HG03469 (cell line): ENCODE results near the gene TMEM129.
"Not testable (repeated sequence)": the region's sequence is repeated elsewhere in the genome, so short reads cannot be mapped to it uniquely, and the experiment has no call there.

ENCODE experiments used
- ATAC-seq: cut with Tn5 transposase; IDR thresholded peaks from one replicate; pipeline ENCODE4 v1.9.1; 2021; ENCODE audit warnings: mild to moderate bottlenecking, moderate library complexity, moderate number of reproducible peaks; ENCODE audit not compliant: unreplicated experiment

Gene TMEM129

DNA sequence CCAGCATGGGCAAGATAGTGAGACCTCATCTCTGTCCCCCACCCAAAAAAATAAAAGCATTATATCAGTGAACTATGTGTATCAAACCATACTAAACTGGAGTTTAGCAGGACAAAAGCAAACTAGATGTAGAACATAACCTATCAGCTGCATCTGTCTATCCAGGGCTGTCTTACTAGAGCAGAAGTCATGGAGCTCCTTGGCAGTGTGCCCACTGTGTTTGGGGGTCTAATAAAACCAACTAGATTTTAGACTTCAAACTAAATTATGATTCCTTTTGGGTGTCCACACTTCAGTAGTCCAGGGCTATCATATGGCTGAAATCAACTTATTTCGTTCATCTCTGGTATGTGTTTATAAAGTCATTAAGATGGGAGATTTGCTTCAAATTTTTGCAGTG, 17.3 kb downstream of the TMEM129 start:
- ATAC-seq, result no peak

DNA sequence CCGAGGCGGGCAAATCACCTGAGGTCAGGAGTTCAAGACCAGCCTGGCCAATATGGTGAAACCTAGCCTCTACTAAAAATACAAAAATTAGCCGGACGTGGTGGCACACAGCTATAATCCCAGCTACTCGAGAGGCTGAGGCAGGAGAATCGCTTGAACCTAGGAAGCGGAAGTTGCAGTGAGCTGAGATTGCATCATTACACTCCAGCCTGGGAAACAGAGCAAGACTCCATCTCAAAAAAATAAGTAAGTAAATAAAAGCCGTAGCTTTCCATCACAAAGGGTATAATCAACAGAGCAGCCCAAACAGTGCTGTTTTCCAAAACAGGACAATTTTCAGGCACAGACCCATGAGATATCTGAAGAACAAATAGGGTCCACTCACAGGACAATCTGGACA, 19.5 kb downstream of the TMEM129 start:
- not testable (repeated sequence) for ATAC-seq

DNA sequence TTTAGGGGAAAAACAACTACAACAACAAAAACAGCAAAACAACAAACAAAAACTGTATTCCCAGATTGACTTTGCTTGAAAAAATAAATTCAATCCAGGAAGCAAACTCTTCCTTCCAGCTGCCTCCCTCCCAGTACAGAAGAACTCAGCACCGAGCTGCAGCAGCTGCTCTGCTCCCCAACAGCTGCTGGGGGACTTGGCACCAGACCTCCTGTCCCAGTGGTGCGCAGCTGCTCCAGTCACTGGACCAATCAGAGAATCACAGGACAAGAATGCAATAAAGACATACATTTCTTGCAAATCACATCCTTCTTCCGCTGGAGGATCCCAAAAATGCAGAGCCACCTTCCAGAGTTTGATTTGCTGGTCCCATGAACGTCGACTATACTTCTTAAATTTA, 25.2 kb downstream of the TMEM129 start:
- ATAC-seq, result no peak

DNA sequence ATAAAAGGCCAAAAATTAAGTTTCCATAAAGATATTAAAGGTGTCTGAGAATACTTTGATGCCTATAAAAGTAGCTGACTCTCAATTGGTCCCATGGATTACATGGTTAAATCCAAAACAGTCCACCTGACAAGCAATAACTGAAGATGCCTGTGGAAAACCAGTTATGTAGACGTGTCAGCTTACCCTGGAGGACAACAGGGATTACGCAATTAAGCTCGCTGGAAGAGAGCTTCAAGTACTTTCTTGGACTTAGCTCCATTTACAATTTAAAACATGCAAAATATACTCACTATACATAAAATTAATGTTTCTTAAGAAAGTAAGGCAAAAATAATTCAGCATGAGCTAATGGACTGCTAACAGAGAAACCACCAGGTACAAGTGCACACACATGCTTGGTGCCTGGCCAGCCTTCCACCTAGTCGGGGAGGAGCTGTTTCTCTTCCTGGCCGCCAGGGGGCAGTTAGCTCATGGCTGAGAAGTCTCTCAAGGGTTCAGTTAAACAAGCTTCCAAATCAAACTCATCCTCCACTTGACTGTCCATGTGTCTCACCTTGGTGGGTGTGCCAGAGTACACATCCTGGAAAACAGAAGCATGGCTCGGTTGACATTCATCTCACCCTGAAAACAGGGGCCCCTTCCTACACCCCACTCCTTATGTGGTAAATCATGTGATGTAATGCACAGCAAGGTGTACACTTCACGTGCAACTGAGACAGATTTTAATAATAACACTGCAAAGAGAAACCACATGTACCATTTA, 27.8 kb downstream of the TMEM129 start:
- peak; percentile 65 for ATAC-seq

DNA sequence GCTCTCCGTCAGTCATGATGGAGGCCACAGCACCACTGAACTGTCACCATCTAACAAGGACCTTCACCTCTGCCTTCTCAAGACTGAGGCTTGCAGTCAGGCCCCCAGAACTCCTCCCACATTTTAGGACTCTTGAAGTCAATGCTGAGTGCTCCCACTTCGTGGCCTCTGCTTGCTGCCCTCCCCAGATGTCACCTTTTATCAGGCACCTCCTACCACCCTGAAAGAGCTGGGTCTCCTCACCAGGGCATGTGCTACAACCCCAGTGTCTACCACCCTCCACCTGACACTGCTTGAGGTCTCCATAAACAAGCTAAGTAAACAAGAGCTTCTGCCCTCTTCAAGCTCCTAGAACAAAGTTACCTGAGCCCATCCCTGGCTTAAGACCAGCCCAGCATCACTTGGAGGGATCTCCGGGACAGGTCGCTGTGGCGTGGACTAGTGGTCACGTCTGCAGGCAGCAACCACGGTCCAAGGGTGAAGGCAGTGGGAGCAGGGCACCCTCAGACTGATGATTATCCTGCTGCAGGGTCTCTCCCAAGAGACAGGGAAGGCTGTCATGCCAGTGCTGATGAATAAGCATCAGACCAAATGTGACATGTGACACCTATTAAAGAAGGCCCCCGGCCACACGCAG, 29.3 kb downstream of the TMEM129 start:
- no peak for ATAC-seq

DNA sequence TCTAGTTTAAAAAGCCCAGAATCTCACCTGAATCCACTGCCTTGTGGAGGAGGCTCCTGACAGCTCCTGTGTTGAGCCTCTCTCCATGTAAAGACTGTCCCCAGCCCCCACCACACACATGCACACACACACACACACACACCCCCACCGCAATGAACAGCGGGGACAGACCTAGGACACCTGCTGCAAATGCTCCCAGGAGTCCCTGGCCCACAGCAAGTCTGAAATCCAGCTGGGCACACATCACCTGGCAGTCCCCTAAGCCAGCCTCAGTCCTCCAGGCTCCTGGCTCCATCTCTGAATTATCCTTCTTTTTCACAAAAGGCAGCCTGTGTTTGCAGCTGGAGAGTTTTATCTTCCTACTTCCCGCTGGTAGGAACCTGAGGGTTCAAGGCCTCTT, 30.4 kb downstream of the TMEM129 start:
- ATAC-seq, result no peak

DNA sequence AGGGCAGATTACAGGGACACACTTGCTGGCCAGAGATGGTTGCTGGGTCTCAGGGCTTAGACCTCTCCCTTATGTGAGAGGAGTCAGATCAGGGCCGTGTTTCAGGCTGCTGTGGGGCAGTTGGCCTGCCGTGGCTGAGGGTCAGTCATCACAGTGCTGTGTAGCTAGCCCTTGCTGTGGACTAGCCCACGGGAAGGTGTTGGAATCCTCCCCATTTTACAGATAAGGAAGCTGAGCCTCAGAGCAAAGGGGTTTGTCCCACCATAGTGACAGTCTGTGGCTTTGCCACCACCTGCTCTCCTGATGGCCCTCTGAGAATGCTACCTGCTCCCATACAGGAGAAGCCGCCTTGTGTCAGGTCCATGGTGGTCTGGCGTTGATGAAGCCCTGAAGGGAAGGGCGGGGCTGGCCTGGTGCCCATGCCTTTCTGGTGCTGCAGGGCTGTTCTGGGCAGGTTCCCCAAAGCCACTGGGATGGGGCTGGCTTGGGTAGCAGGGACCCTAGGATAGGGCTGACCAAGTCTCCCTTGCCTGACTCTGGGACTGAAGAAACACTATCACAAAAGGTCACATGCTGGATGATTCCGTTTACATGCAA, 34.6 kb downstream of the TMEM129 start:
- no peak for ATAC-seq

DNA sequence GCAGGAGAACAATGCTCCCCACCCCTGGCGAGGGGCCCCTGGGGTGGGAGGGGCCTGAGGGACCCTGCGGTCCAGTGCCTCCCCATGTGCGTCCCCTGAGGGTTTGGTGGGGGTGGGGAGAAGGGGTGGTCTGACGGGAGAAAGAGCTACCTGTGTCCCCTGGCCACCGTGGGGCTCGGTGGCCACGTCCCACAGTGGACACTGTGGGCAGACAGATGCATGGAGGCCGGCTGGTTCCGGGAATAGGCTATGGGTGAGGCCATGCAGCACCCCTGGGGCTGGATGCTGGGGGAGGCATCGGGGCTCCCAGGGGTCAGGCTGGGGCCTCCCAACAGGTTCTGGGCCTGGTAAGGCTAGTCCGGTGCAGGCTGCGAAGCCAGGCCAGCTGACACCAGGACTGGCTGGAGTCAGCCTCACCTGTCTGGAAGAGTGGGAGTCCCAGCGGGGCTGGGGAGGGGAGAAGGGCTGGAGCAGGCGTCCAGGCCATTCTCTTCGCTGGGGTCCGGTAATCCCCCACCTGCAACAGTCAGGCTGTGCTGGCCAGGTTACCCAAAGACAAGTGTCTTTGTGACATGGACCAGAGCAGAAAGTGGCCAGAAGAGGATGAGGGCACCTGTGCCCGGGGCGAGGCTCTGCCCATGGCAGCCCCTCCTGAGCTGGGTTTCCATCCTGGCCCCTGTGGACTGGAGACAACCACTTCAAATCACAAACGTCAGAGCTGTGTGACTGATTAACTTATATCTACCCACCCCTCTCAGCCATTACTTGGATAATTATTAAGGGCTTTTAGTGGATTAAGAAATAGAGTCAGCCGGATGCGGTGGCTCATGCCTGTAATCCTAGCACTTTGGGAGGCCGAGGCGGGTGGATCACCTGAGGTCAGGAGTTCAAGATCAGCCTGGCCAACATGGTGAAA, 35.6 kb downstream of the TMEM129 start:
- ATAC-seq, result no peak

DNA sequence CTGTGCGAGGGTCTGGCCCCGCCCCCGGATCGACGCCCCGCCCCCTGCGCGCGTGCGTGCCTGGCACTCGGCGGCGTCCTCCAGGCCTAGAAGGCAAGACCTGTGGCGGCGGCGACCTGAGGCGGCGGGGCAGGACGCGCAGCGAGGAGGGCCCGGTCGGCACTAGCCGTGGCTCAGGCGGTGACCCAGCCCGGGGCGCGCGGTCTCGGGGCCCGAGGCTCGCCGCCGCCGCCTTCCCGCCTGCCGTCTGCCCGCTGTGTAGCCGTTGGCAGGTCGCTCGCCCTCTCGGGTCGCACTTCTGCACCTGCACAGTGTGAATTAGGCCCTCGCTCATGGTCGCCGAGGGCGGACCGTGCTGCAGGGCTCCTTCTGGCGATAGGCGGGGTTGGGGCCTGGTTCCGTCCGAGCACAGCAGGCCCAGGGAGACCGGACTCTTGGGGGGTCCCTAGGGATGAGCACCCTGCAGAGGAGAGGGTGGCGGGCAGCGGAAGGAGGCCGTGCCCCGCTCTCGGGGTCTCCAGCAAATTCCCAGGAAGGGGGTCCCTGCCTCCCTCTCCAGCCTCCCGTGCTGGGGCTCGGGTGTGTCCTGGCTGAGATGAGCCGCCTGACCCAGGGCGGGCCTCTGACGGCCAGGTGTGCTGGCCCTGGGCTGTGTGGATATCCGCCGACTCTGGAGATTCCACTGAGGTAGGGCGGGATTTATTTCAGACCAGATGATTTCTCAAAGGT, 36.5 kb downstream of the TMEM129 start:
- ATAC-seq, result peak; percentile 6

DNA sequence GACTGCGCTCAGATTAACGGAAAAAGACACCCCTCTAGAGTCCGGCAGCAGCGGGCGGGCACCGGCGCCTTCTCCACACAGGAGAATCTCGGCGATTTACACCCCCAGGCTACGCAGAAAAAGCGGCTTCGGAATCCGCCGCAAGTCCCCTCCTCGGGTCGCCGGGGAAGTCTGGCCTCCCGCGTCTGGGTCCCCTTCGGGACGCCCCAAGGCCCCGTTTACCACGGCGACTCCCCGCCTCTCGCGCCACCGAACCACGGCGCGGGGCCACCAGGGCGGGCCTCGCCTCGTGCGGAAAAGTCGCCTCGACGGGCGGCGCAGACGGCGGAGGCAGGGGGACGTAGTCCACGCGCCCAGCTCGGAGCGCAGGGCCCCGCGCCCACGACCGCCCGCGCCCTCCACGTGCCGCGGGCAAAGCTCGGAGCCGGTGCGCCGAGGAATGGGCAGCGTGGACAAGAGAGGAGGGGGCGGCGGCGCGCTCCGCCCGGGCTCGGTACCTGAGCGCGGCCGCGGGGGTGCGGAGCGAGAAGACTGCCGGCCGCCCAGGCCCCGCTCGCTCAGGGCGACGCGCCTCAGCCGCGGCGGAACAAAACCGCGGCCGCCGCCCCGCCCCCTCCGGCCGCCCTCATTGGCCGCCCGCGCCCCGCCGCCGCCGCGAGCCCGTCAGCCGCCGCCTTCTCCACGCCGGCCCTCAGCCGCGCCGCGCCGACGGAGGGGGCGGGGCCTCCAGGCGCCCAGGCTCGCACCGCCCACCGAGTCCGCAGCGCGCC, 37.2 kb downstream of the TMEM129 start, which contains the start of gene FAM53A:
FAM53A (minus strand) TSS at position 578 of the 770 bp plus-strand sequence. CDS start 15,572 bp downstream, outside the sequence.
- peak; percentile 59 for ATAC-seq

DNA sequence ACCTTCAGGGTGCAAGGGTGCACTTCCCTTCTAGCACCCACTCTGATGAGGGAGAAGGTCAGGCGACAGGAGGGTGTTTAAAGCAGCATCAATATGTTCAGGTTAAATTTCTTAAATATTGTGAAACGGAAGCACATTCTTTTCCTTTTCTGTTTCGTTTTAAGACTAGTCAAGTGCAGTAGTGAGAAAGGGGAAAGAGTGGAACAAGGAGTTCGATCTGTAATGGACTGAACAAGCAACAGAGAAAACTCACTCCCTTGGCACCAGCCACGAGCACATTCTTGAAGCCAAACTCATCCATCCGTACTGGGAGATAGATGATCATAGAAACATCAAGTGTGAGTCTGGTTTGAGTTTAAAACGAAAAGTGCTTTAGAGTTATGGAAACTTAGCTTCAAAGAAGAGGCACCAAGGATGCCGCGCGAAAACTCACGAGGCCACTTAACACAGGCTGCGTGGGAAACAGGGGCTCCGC, 37.8 kb downstream of the TMEM129 start:
- no peak for ATAC-seq

DNA sequence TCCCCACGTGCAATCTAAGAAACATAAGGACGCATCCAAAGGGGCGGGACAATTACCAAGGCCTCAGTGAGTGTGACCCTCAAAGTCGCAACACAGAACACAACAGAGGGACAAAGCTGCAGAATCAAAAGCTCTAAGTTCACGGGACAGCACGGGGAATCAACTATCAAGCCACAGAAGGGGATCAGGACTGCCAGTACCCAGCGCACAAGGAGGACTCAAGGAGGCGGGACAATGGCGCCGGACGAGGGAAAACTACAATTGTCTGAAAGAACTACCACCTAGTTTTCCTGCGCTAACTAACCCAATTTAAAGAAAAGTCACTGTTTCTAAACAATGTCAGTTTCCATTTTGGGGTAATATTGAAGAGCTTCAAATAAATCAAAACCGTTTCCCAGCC, 38.3 kb downstream of the TMEM129 start:
- ATAC-seq, result no peak

DNA sequence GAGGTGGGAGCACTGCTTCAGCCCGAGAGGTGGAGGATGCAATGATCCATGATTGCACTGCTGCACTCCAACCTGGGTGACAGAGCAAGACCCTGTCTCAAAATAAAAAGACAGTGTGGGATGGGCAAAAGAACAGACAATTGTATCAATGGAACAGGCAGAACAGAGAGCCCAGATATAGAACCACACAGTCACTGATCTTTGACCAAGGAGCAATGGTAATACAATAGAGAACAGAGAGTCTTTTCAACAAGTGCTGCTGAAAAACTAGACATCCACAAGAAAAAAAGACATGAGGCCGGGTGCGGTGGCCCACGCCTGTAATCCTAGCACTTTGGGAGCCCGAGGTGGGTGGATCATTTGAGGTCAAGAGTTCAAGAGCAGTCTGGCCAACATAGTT, 42.9 kb downstream of the TMEM129 start:
- no peak for ATAC-seq

DNA sequence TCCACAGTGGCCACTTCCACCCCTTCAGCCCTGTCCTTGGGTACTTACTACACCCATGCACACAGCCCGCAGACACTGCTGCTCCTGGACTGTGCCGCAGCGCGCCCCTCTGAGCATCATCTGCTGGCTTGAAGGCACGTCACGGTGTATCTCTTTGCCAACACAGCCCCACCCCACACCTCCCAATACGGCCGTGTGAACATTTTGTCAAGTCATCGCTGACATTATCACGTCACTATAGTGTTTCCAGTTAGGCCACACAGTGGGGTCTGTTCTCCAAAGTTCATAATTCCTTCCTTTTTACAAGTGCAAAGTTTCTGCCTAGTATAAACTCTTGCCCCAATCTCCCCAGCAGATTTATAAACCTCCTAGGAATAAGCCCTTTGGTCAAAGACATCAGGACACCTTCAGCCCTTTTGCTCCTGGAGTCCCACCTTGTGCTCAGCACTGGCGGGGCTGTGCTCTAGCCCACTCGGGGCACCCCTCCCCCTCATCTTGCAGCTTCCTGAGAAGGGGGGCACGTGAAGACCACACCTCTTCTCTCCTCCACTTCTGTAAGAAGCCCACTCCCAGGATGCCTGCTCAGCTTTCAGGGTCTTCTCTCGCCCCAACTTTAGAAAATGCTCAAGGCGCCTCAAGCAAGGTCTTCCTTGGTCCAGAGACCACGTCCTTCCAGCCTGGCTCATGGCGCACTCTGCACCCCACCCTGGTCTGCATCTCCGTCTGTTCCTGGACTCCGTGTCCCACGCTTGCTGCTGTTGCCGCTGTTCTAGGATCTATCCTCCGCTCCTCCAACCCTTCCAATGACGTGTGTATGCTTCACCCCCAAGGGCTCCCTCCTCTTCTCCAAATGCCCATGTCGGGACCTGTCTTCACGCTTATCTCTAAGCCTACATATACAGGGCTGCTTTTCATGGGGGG, 44.3 kb downstream of the TMEM129 start:
- no peak for ATAC-seq

DNA sequence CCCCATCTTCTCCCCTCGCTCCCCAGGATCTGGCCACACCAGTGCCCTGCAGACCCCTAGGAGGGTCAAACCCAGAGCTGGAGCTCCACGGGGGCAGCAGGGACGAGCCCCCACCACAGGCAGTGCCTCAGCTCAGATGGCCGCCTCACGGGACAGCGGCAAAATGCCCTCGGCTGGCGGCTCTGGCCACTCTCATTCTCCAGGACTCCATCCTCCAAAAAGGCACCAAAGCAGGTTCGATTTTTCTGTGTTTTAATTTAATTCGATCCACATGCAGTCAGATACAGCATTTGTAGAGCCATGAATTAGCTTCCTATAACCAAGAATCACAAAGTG, 45.4 kb downstream of the TMEM129 start:
- ATAC-seq, result no peak

DNA sequence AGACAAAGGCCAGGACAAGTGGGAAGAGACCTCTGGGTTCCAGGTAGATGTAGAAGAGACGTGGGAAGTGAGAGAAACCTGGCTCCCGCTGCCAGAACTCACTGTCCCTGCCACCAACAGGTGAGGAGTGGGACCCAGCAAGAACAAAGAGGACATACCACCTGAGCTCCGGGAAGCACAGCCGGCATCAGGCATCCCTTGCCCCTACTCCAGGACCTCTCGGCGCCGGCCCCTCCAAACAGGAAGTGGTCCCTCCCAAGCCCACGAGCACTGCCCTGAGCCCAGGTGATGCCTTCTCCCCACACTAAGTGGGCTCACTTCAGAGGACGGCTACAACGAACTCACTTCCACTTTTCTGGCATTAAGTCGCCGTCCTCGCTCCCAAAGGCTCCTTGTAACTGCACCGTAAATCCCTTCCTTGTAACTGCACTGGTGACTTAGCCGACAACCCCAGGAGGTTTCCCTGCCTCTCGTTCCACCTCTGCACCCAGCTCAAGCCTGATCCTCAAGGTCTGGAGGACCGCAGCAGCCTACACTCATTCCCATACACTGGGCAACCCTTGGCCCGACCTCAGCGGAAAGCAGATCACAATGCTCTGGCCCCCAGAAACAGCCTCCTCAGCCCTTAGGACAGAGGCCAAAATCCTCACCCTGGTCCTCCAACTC, 45.9 kb downstream of the TMEM129 start:
- no peak for ATAC-seq

DNA sequence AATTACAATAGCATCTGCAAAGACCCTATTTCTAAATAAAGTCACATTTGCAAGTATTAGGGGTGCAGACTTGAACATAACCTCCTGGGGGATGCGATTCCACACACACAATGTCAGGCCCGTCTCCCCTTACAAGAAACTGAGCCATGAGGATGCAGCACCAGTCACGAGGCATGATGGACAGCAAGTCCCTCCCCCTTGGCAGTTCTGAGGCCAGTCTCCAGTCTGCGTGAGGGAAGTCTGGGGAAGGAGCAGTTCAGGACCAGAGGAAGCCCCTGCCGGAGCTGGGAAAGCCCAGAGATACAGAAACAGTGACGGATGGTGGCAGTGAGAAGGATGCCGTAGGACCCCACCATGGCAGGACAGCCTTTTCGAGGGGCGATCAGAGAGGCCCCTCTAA, 46.4 kb downstream of the TMEM129 start:
- no peak for ATAC-seq

DNA sequence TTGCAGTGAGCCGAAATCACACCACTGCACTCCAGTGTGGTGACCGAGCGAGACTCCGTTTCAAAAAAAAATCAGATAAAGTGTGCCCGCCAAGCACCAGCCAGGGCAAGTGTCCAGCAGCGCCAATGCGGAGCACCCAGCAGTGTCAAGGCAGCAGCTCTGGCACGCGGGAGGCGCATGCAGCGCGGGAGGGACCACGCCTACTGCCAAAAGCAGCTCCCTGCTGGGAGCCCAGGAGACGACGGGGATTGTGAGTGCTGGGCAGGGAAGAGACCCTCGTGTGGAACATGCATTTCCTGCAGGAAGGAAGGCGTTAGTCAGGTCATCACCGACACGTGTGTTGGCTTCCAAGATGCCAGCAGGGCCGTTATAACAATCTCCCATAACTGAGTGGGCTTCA, 47.5 kb downstream of the TMEM129 start:
- no peak for ATAC-seq
